ENCODE data around the gene C14orf180.

DNA sequence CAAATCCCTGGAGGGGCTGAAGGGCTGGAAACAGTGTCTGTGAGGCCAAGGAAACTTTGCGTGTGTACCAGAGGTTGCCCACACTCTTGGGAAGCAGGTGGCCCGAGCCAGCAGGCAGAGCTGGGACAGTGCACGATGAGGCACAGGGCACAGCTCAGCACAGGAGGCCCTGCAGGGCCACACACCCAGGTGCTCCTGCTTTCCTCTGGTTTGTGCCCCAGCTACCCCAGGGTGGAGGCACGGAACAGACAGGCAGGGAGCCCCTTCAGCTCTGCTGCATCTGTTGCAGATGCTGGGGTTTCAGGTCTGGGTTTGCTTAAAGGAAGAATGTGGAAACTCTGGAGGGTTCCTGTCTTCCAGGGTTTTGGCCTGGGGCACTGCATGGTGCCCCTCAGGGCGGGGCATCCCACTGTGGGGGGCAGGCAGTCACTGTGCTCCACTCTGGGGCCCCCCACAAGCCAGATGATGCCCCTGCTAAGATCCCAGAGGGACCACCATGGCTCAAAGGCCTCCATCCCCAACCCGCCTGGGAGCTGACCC is 16.4 kb downstream of the C14orf180 start:
- TF ChIP-seq EZH2 (IDR thresholded peaks at IDR 0.05; ENCODE audit: low read depth): no peak
- TF ChIP-seq, protein P1, sequence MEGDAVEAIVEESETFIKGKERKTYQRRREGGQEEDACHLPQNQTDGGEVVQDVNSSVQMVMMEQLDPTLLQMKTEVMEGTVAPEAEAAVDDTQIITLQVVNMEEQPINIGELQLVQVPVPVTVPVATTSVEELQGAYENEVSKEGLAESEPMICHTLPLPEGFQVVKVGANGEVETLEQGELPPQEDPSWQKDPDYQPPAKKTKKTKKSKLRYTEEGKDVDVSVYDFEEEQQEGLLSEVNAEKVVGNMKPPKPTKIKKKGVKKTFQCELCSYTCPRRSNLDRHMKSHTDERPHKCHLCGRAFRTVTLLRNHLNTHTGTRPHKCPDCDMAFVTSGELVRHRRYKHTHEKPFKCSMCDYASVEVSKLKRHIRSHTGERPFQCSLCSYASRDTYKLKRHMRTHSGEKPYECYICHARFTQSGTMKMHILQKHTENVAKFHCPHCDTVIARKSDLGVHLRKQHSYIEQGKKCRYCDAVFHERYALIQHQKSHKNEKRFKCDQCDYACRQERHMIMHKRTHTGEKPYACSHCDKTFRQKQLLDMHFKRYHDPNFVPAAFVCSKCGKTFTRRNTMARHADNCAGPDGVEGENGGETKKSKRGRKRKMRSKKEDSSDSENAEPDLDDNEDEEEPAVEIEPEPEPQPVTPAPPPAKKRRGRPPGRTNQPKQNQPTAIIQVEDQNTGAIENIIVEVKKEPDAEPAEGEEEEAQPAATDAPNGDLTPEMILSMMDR (conservative IDR thresholded peaks at IDR 0.05): no peak
